Measurements from ENCODE around the gene OSTN.

- no peak for TF ChIP-seq CTCF (IDR thresholded peaks at IDR 0.05; ENCODE audit: insufficient read depth, low read length)
- TF ChIP-seq POLR2AphosphoS5 (IDR thresholded peaks at IDR 0.05; ENCODE audit: low read depth): no peak
- TF ChIP-seq REST (IDR thresholded peaks at IDR 0.05; ENCODE audit: insufficient replicate concordance, low read depth): no peak
- TF ChIP-seq GABPA (IDR thresholded peaks at IDR 0.05; ENCODE audit: low read depth): no peak
- TF ChIP-seq SPI1 (IDR thresholded peaks at IDR 0.05; ENCODE audit: borderline replicate concordance, low read depth): no peak
Measured at GRCh38 chr3:191154827-191155226, 44.2 kb upstream of the OSTN start.

Data from HL-60 (cell line).